Upper lobe of right lung (tissue), 1 donor: ENCODE data around the gene LIMD2. TPM values are rescaled to one million over a fixed set of nuclear protein-coding genes. Genes with fewer than 3 reads are reported as not detected.

ENCODE experiments used
- ATAC-seq: fragments of 200-7000 bp; cut with Tn5 transposase; one replicate; pipeline ENCODE4 v1.9.1; 2020; ENCODE audit warnings: mild to moderate bottlenecking, moderate library complexity
- DNase-seq: peaks from one replicate; pipeline ENCODE4 v3.0.0-alpha.2; 2020
- H3K27ac ChIP-seq: fragments of 200-600 bp; one replicate; pipeline ENCODE4 v1.8.0; 2022
- H3K27me3 ChIP-seq: fragments of 200-600 bp; one replicate; pipeline ENCODE4 v1.8.0; 2022; ENCODE audit warnings: mild to moderate bottlenecking
- H3K36me3 ChIP-seq: fragments of 200-600 bp; one replicate; pipeline ENCODE4 v1.8.0; 2022
- H3K4me1 ChIP-seq: fragments of 200-600 bp; one replicate; pipeline ENCODE4 v1.8.0; 2022
- H3K4me3 ChIP-seq: fragments of 200-600 bp; one replicate; pipeline ENCODE4 v1.8.0; 2022; ENCODE audit warnings: mild to moderate bottlenecking
- H3K9me3 ChIP-seq: fragments of 200-600 bp; one replicate; pipeline ENCODE4 v1.8.0; 2022
- CTCF ChIP-seq: fragments of 200-600 bp; IDR thresholded peaks from one replicate; pipeline ENCODE4 v1.8.0; 2022; ENCODE audit warnings: antibody characterized with exemption
- intact Hi-C: fragments of 100-400 bp; cut with DNase I; formaldehyde crosslinking; loops from one replicate; pipeline ENCODE4 v1.11.0; 2022
- long read RNA-seq: library from polyadenylated mRNA; unstranded; transcript quantifications from one replicate; pipeline ENCODE4 v2.0.0, GENCODE V29; 2021
- total RNA-seq: library from RNA; stranded (reverse); fragmentation: NEBNext Ultra II Directional; extraction: Animal tissue kit (Norgen Biotek cat#: 25700); gene quantifications from one replicate; pipeline ENCODE4 v1.2.1, GENCODE V29; 2021
- donor health status: DM: no; HTN: yes; CAD: no; lungs with severe emphysema.

LIMD2 gene
- 22.9 TPM for total RNA-seq
- long read RNA-seq, transcript LIMD2-201 (5 exons, 3,193 nt): major isoform, 13 of 37 reads
- long read RNA-seq, transcript LIMD2-203 (3 exons, 2,019 nt): minor isoform, 5 of 37 reads
- long read RNA-seq, partial matches to known transcripts: 11 of 37 reads
- long read RNA-seq, other reads (novel, unspliced or antisense): 4 of 37 reads

- DNase-seq: peak; percentile 84
- intact Hi-C loops: no loop called here
- Histone ChIP-seq H3K9me3 (no peaks in the 10 kb centered on the region), H3K27ac (peak within 1 kb of the TSS; percentile 82), H3K27me3 (no peaks in the 10 kb centered on the region), H3K36me3 (peaks cover 26% of the 10 kb centered on the region), H3K4me1 (peaks cover 28% of the 10 kb centered on the region), H3K4me3 (peak within 1 kb of the TSS; percentile 57)
- peak; percentile 9 for ATAC-seq
- TF ChIP-seq CTCF: no peak
Observed at GRCh38 chr17:63699638-63700527, at the start of gene LIMD2. TSS of gene LIMD2 (minus strand) at chr17:63700125. CDS start at chr17:63699298, 827 bp downstream.

- DNase-seq (peak; percentile 100), ATAC-seq (peak; percentile 99)
- Histone ChIP-seq H3K4me1 (peaks cover 12% of the 10 kb centered on the region), H3K27ac (peak within 1 kb of the TSS; percentile 96), H3K4me3 (peak within 1 kb of the TSS; percentile 95), H3K9me3 (no peaks in the 10 kb centered on the region), H3K27me3 (no peaks in the 10 kb centered on the region), H3K36me3 (peaks cover 20% of the 10 kb centered on the region)
- intact Hi-C loops: no loop called here
- TF ChIP-seq CTCF: no peak
Observed at GRCh38 chr17:63741408-63742173, 41.7 kb upstream of the LIMD2 start, which contains the start of gene STRADA. TSS of gene STRADA (minus strand) at chr17:63741799. CDS start at chr17:63728369, 13,430 bp downstream.

- TF ChIP-seq CTCF: no peak
- peaks cover 12% of the 10 kb centered on the region for H3K4me1 ChIP-seq
- ATAC-seq (peak; percentile 1), DNase-seq (no peak)
- H3K9me3 ChIP-seq: no peaks in the 10 kb centered on the region
- H3K36me3 ChIP-seq: peaks cover 15% of the 10 kb centered on the region
- H3K4me3 ChIP-seq: peak overlapping the region; percentile 95
- H3K27me3 ChIP-seq: no peaks in the 10 kb centered on the region
- intact Hi-C loops: no loop called here
- H3K27ac ChIP-seq: peak overlapping the region; percentile 96
Observed at GRCh38 chr17:63741143-63741407, 41.1 kb upstream of the LIMD2 start.

GRCh38 chr17:63740464-63741142, 40.7 kb upstream of the LIMD2 start:
- Histone ChIP-seq H3K27ac (peak overlapping the region; percentile 96), H3K27me3 (no peaks in the 10 kb centered on the region), H3K4me1 (peaks cover 12% of the 10 kb centered on the region), H3K9me3 (no peaks in the 10 kb centered on the region), H3K36me3 (peaks cover 10% of the 10 kb centered on the region), H3K4me3 (peak overlapping the region; percentile 95)
- intact Hi-C loops: no loop called here
- DNase-seq (no peak), ATAC-seq (no peak)
- TF ChIP-seq CTCF: no peak

GRCh38 chr17:63735691-63736090, 35.8 kb upstream of the LIMD2 start:
- DNase-seq: no peak
- ATAC-seq: no peak
- no peak overlapping the region for H3K27ac ChIP-seq
- H3K27me3 ChIP-seq: no peaks in the 10 kb centered on the region
- no peak for TF ChIP-seq CTCF
- H3K9me3 ChIP-seq: no peaks in the 10 kb centered on the region
- H3K36me3 ChIP-seq: no peaks in the 10 kb centered on the region
- peaks cover 9% of the 10 kb centered on the region for H3K4me1 ChIP-seq
- H3K4me3 ChIP-seq: no peak overlapping the region
- intact Hi-C loops: no loop called here
